ENCODE measurements around the gene HEPACAM.
A peak's percentile ranks its signal among the peaks of the same experiment; 100 is the strongest.

The HEPACAM gene

DNA sequence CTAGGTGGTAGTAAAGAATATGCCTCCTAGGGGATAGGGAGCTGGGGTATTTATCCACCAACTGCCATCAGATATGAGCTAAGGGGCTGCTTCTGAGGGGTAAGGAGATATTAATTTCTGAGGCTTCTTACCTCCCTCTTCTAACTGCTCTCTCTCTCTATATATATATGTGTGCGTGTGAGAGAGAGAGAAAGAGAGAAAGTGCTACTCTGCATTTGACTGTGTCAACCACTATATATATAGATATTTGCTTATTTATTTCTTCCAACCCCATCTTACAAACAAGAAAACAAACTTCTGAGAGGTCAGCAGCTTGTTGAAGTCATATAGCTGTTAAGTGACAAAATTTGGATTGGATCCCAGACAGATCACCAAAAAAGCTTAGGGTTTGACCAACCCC is 5.9 kb upstream of the HEPACAM start:
- Histone ChIP-seq H3K27ac (ENCODE audit: low read length) (no peak overlapping the region), H3K4me3 (ENCODE audit: low read depth in 1 of 2, low read length in 2 of 2) (no peak overlapping the region), H3K27me3 (ENCODE audit: low read depth, low read length) (no peaks in the 10 kb centered on the region), H3K9me3 (ENCODE audit: control insufficient read depth in 1 of 2, low read length in 2 of 2) (no peaks in the 10 kb centered on the region), H3K36me3 (ENCODE audit: control insufficient read depth in 1 of 2, insufficient read depth in 2 of 2, low read length in 2 of 2) (no peaks in the 10 kb centered on the region), H3K4me1 (ENCODE audit: control insufficient read depth in 1 of 2, insufficient read depth in 2 of 2, low read length in 2 of 2) (no peaks in the 10 kb centered on the region)

DNA sequence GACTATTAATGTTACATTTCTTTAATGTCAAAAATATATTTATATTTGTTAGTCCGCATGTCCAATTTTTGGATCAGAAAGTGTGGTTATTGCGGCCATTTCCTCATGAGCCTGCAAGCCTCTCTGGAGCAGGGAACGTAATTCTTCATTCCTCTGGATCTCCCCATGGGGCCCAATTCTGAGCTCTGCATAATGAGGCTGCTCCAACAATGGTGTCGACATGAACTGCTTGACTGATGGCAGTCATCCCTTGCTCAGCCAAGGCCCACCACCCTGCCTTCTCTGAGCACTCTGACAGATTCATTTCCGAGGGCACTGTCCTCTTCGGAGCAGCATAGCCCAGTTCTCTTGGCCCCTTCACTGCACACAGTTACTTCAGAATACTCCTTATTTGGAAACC is 3.1 kb upstream of the HEPACAM start:
- no peak overlapping the region for H3K27ac ChIP-seq (ENCODE audit: low read length)
- H3K9me3 ChIP-seq (ENCODE audit: control insufficient read depth in 1 of 2, low read length in 2 of 2), result no peaks in the 10 kb centered on the region
- no peaks in the 10 kb centered on the region for H3K36me3 ChIP-seq (ENCODE audit: control insufficient read depth in 1 of 2, insufficient read depth in 2 of 2, low read length in 2 of 2)
- peaks cover 0 to 3% of the 10 kb centered on the region in 2 donors for H3K4me1 ChIP-seq (ENCODE audit: control insufficient read depth in 1 of 2, insufficient read depth in 2 of 2, low read length in 2 of 2)
- no peaks in the 10 kb centered on the region for H3K27me3 ChIP-seq (ENCODE audit: low read depth, low read length)
- H3K4me3 ChIP-seq (ENCODE audit: low read depth in 1 of 2, low read length in 2 of 2), result no peak overlapping the region

- no peaks in the 10 kb centered on the region for H3K36me3 ChIP-seq (ENCODE audit: control insufficient read depth in 1 of 2, insufficient read depth in 2 of 2, low read length in 2 of 2)
Measured at GRCh38 chr11:124938206-124938765, 2.4 kb upstream of the HEPACAM start.

GRCh38 chr11:124937336-124937935 is 1.6 kb upstream of the HEPACAM start:
- no peaks in the 10 kb centered on the region for H3K36me3 ChIP-seq (ENCODE audit: control insufficient read depth in 1 of 2, insufficient read depth in 2 of 2, low read length in 2 of 2)
- H3K27me3 ChIP-seq (ENCODE audit: low read depth, low read length), result no peaks in the 10 kb centered on the region
- no peak overlapping the region for H3K27ac ChIP-seq (ENCODE audit: low read length)
- H3K4me3 ChIP-seq (ENCODE audit: low read depth in 1 of 2, low read length in 2 of 2), result no peak overlapping the region
- no peaks in the 10 kb centered on the region for H3K9me3 ChIP-seq (ENCODE audit: control insufficient read depth in 1 of 2, low read length in 2 of 2)
- peaks cover 0 to 3% of the 10 kb centered on the region in 2 donors for H3K4me1 ChIP-seq (ENCODE audit: control insufficient read depth in 1 of 2, insufficient read depth in 2 of 2, low read length in 2 of 2)

More at GRCh38 chr11:124938206-124938765, 2.4 kb upstream of the HEPACAM start:
- H3K9me3 ChIP-seq (ENCODE audit: control insufficient read depth in 1 of 2, low read length in 2 of 2), result no peaks in the 10 kb centered on the region
- H3K27ac ChIP-seq (ENCODE audit: low read length), result no peak overlapping the region
- H3K27me3 ChIP-seq (ENCODE audit: low read depth, low read length), result no peaks in the 10 kb centered on the region
- H3K4me1 ChIP-seq (ENCODE audit: control insufficient read depth in 1 of 2, insufficient read depth in 2 of 2, low read length in 2 of 2), result peaks cover 0 to 3% of the 10 kb centered on the region in 2 donors
- no peak overlapping the region for H3K4me3 ChIP-seq (ENCODE audit: low read depth in 1 of 2, low read length in 2 of 2)

GRCh38 chr11:124934862-124935547 is 842 bp downstream of the HEPACAM start:
- Histone ChIP-seq H3K36me3 (ENCODE audit: control insufficient read depth in 1 of 2, insufficient read depth in 2 of 2, low read length in 2 of 2) (no peaks in the 10 kb centered on the region), H3K4me3 (ENCODE audit: low read depth in 1 of 2, low read length in 2 of 2) (no peak overlapping the region), H3K27ac (ENCODE audit: low read length) (no peak overlapping the region), H3K27me3 (ENCODE audit: low read depth, low read length) (no peaks in the 10 kb centered on the region), H3K4me1 (ENCODE audit: control insufficient read depth in 1 of 2, insufficient read depth in 2 of 2, low read length in 2 of 2) (peaks cover 0 to 3% of the 10 kb centered on the region in 2 donors), H3K9me3 (ENCODE audit: control insufficient read depth in 1 of 2, low read length in 2 of 2) (no peaks in the 10 kb centered on the region)

DNA sequence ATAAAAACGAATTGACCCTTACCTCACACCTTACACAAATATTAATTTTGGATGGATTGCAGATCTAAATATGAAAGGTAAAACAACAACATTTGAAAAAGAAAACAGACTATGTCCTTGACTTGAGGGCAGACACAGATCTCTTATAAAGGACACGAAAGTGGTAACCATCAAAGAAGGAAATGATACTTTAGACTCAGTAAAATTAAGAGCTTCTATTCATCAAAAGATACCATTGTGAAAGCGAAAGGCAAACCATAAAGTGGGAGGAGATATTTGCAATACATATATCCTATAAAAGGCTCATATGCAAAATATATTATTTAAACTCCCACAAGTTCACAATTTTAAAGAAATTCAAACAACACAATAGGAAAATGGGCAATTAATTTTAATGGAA is 5.0 kb downstream of the HEPACAM start:
- H3K27ac ChIP-seq (ENCODE audit: low read length), result no peak overlapping the region
- no peaks in the 10 kb centered on the region for H3K27me3 ChIP-seq (ENCODE audit: low read depth, low read length)
- H3K4me1 ChIP-seq (ENCODE audit: control insufficient read depth in 1 of 2, insufficient read depth in 2 of 2, low read length in 2 of 2), result peaks cover 0 to 3% of the 10 kb centered on the region in 2 donors
- H3K36me3 ChIP-seq (ENCODE audit: control insufficient read depth in 1 of 2, insufficient read depth in 2 of 2, low read length in 2 of 2), result no peaks in the 10 kb centered on the region
- H3K4me3 ChIP-seq (ENCODE audit: low read depth in 1 of 2, low read length in 2 of 2), result no peak overlapping the region
- no peaks in the 10 kb centered on the region for H3K9me3 ChIP-seq (ENCODE audit: control insufficient read depth in 1 of 2, low read length in 2 of 2)

- Histone ChIP-seq H3K4me3 (ENCODE audit: low read depth in 1 of 2, low read length in 2 of 2) (no peak overlapping the region), H3K27ac (ENCODE audit: low read length) (no peak overlapping the region), H3K4me1 (ENCODE audit: control insufficient read depth in 1 of 2, insufficient read depth in 2 of 2, low read length in 2 of 2) (no peaks in the 10 kb centered on the region), H3K27me3 (ENCODE audit: low read depth, low read length) (no peaks in the 10 kb centered on the region), H3K9me3 (ENCODE audit: control insufficient read depth in 1 of 2, low read length in 2 of 2) (no peaks in the 10 kb centered on the region), H3K36me3 (ENCODE audit: control insufficient read depth in 1 of 2, insufficient read depth in 2 of 2, low read length in 2 of 2) (no peaks in the 10 kb centered on the region)
Measured at GRCh38 chr11:124928942-124929665, 6.7 kb downstream of the HEPACAM start.

- Histone ChIP-seq H3K9me3 (ENCODE audit: control insufficient read depth in 1 of 2, low read length in 2 of 2) (no peaks in the 10 kb centered on the region), H3K27me3 (ENCODE audit: low read depth, low read length) (no peaks in the 10 kb centered on the region), H3K4me1 (ENCODE audit: control insufficient read depth in 1 of 2, insufficient read depth in 2 of 2, low read length in 2 of 2) (peaks cover 0 to 12% of the 10 kb centered on the region in 2 donors), H3K27ac (ENCODE audit: low read length) (no peak overlapping the region), H3K4me3 (ENCODE audit: low read depth in 1 of 2, low read length in 2 of 2) (no peak overlapping the region), H3K36me3 (ENCODE audit: control insufficient read depth in 1 of 2, insufficient read depth in 2 of 2, low read length in 2 of 2) (no peaks in the 10 kb centered on the region)
Measured at GRCh38 chr11:124923296-124923695, 12.6 kb downstream of the HEPACAM start.

GRCh38 chr11:124922831-124923230 is 13.0 kb downstream of the HEPACAM start:
- Histone ChIP-seq H3K36me3 (ENCODE audit: control insufficient read depth in 1 of 2, insufficient read depth in 2 of 2, low read length in 2 of 2) (no peaks in the 10 kb centered on the region), H3K4me1 (ENCODE audit: control insufficient read depth in 1 of 2, insufficient read depth in 2 of 2, low read length in 2 of 2) (peaks cover 0 to 12% of the 10 kb centered on the region in 2 donors), H3K9me3 (ENCODE audit: control insufficient read depth in 1 of 2, low read length in 2 of 2) (no peaks in the 10 kb centered on the region), H3K27me3 (ENCODE audit: low read depth, low read length) (no peaks in the 10 kb centered on the region), H3K27ac (ENCODE audit: low read length) (no peak overlapping the region), H3K4me3 (ENCODE audit: low read depth in 1 of 2, low read length in 2 of 2) (no peak overlapping the region)

DNA sequence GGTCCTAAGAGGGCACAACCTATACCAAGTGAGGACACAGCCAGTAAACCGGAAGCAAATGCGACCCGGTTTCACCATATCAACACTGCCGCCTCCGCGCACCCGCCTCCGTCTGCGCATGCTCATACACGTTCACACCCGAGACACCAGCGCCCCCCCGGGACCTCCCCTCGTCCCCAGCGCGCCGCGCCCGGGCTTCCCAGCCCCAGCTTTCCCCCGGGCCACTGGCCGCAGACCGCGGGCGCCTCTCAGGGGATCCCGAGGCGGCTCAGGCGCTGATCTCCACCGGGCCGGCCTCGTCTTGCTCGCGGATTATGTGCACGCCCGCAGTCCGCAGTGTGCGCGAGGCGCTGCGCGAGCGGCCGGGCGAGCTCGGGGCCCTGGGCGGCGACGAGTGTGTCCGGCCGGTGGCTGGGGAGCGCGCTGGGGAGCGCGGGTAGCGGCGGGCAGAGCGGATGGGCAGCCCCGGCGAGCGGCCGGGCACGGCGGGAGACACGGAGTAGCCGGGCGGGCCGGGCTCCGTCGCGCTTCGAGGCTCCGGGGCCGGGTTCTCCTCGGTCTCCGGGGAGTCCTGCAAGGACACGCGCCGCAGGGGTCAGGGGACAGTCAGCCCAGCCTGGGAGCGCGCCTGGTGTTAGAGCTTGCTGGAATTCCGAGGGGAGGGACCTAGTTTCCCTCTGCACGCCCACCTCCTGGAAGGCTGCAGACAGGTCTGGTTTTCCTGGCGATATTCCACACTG is 14.8 kb downstream of the HEPACAM start:
- no peaks in the 10 kb centered on the region for H3K9me3 ChIP-seq (ENCODE audit: control insufficient read depth in 1 of 2, low read length in 2 of 2)
- H3K27me3 ChIP-seq (ENCODE audit: low read depth, low read length), result no peaks in the 10 kb centered on the region
- peak overlapping the region; percentile 52 to 59 for H3K4me3 ChIP-seq (ENCODE audit: low read depth in 1 of 2, low read length in 2 of 2)
- no peaks in the 10 kb centered on the region for H3K36me3 ChIP-seq (ENCODE audit: control insufficient read depth in 1 of 2, insufficient read depth in 2 of 2, low read length in 2 of 2)
- H3K4me1 ChIP-seq (ENCODE audit: control insufficient read depth in 1 of 2, insufficient read depth in 2 of 2, low read length in 2 of 2), result peaks cover 0 to 12% of the 10 kb centered on the region in 2 donors
- H3K27ac ChIP-seq (ENCODE audit: low read length), result no peak overlapping the region

DNA sequence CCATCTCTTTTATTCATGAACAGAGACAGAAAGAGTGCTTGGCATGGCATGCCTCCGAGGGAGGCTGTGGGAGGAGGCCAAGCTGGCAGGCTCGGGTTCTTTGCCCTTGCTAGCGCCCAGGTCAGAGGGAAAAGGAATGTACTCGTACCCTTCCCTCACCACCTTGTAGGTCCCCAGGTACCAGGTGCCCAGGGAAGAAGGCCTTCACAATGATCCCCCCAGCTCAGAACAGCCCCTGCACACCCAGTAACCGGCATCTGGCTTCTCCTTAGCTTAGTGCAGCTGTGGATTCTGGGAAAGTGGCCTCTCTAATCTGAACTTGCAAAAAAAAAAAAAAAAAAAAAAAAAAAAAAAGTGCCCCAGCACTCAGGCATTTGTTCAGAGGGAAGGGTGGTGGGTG is 15.5 kb downstream of the HEPACAM start:
- H3K9me3 ChIP-seq (ENCODE audit: control insufficient read depth in 1 of 2, low read length in 2 of 2), result no peaks in the 10 kb centered on the region
- no peaks in the 10 kb centered on the region for H3K36me3 ChIP-seq (ENCODE audit: control insufficient read depth in 1 of 2, insufficient read depth in 2 of 2, low read length in 2 of 2)
- no peaks in the 10 kb centered on the region for H3K27me3 ChIP-seq (ENCODE audit: low read depth, low read length)
- peaks cover 0 to 12% of the 10 kb centered on the region in 2 donors for H3K4me1 ChIP-seq (ENCODE audit: control insufficient read depth in 1 of 2, insufficient read depth in 2 of 2, low read length in 2 of 2)
- no peak overlapping the region for H3K27ac ChIP-seq (ENCODE audit: low read length)
- peak overlapping the region; percentile 52 to 59 for H3K4me3 ChIP-seq (ENCODE audit: low read depth in 1 of 2, low read length in 2 of 2)

Data from muscle layer of duodenum (tissue), 2 donors.